ENCODE measurements around the gene CRNN. TPM values are rescaled to one million over a fixed set of nuclear protein-coding genes. Genes with fewer than 3 reads are reported as not detected.

CRNN gene
- total and polyA plus RNA-seq, 4 donors = 1.4 to 3.0 TPM; not detected in 2

DNA sequence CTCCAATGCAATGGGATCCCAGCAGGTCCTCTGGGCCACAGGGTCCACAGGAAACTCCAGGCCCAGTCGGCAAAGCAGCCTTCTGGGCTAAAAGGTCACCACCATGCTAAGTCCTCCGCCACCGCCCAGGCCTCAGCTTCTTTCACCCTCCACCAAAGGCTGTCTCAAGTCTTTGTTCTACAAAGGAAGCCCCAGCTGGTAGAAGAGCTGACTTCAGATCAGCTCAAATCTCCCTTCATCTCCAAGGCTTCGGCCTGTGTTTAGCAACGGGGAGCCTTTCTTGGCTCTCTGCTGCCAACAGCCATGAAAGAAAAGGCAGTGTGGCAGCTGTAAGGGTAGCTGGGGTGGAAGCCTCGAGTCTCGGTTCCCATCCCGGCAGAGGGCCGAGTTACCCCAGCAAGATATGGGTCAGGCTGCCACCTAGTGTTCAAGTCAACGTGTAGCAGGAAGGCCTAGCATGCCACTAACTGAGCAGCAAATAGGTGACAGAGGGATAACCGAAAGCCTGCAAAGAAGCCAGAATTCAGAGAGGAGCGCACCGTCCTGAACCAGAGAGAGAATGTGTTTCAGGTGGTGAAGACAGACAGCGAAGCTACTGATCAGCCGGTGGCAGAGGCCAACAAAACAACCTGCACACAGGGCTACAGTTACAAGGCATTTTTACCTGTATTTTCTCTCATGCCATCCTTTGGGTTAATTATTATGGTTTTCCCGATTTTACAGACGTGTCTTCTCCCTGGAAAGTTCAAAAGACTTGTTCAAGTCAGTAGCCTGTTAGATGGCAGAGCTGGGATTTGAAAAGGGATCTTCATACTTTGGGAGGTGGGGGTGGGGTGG, 26.8 kb upstream of the CRNN start:
- Histone ChIP-seq H3K4me3 (ENCODE audit: low read length in 2 of 2) (no peak overlapping the region), H3K36me3 (ENCODE audit: control insufficient read depth in 1 of 2, insufficient read depth in 2 of 2, low read length in 1 of 2) (no peaks in the 10 kb centered on the region), H3K4me1 (ENCODE audit: control insufficient read depth in 1 of 2, insufficient read depth in 2 of 2, low read length in 2 of 2) (no peaks in the 10 kb centered on the region), H3K27ac (ENCODE audit: low read depth in 1 of 2, low read length in 2 of 2) (no peak overlapping the region), H3K27me3 (ENCODE audit: control insufficient read depth in 1 of 2, insufficient read depth in 2 of 2, low read length in 1 of 2) (no peaks in the 10 kb centered on the region), H3K9me3 (ENCODE audit: control insufficient read depth, low read length) (no peaks in the 10 kb centered on the region)
- intact Hi-C loops (cut with DNase I) = loop anchor here (5.0 kb wide), 2 partner anchors 254 to 389 kb away; no protein-coding TSS in a partner anchor
- 46 to 47% methylated on average over 17 of the region's 17 CpGs for WGBS, 2 donors
- ATAC-seq (ENCODE audit: low FRiP score) = peak; percentile 87
- DNase-seq = peak; percentile 74 to 85

DNA sequence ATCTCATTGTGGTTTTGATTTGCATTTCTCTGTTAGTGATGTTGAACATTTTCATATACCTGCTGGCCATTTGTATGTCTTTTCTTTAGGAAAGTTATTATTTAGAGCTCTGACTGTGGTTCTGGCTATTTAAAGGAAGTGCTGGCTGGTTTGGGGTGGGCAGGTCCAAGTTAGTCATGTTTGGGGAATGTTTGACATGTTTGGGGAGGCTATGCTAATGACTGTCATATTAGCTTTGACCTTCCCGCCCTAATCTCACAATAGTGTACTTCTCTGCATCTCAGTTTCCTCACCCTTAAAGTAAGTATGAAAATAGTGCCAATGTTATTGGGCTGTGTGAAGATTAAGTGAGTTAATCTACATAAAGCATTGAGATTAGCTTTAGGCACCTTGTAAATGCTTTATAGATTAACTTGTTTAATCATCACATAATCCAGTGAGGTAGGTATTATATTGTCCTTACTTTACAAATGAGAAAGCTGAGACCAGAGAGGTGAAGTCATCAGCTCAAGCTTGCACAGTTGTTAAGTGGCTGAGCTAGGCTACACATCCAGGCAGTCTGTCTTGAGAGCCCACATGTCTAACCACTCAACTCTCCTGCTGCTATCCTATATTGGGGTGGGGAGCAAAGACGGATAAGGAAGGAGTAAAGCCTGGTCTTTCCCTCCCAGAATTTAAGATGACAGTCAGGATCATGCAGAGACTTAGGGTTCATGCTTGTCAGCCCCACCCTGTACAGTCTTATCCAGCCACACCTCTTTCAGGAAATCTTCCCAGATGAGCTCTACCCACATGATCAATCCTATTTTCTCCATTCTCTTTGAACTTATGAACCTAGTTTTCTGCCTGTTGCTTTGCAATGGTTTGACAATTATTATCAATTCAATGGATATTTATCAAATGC, 22.8 kb upstream of the CRNN start:
- Histone ChIP-seq H3K4me1 (ENCODE audit: control insufficient read depth in 1 of 2, insufficient read depth in 2 of 2, low read length in 2 of 2) (no peaks in the 10 kb centered on the region), H3K4me3 (ENCODE audit: low read length in 2 of 2) (no peak overlapping the region), H3K27ac (ENCODE audit: low read depth in 1 of 2, low read length in 2 of 2) (no peak overlapping the region), H3K27me3 (ENCODE audit: control insufficient read depth in 1 of 2, insufficient read depth in 2 of 2, low read length in 1 of 2) (no peaks in the 10 kb centered on the region), H3K9me3 (ENCODE audit: control insufficient read depth, low read length) (no peaks in the 10 kb centered on the region), H3K36me3 (ENCODE audit: control insufficient read depth in 1 of 2, insufficient read depth in 2 of 2, low read length in 1 of 2) (no peaks in the 10 kb centered on the region)
- WGBS, 2 donors = 68 to 74% methylated on average over 2 of the region's 2 CpGs
- no peak for ATAC-seq (ENCODE audit: low FRiP score)
- no peak for DNase-seq
- intact Hi-C loops (cut with DNase I) = no loop called here

DNA sequence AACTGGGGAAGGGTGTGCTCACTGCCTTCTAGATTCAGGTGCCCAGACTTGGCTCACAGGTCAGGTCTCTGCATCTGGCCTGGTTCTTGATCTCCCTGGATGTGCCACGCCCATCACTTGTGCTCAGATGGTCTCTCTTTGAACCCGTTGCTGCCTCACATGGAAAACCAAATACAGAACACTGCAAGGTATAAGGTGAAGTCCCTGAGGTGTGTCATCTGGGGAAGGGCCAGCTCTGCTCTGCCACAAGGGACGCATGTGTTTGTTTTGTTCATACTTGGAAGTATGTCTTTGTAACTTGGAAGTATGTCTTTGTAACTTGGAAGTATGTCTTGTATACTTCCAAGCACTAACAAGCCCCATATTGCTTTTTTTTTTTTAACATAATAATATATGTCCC, 13.4 kb upstream of the CRNN start:
- Histone ChIP-seq H3K36me3 (ENCODE audit: control insufficient read depth in 1 of 2, insufficient read depth in 2 of 2, low read length in 1 of 2) (no peaks in the 10 kb centered on the region), H3K4me1 (ENCODE audit: control insufficient read depth in 1 of 2, insufficient read depth in 2 of 2, low read length in 2 of 2) (no peaks in the 10 kb centered on the region), H3K9me3 (ENCODE audit: control insufficient read depth, low read length) (peaks cover 7% of the 10 kb centered on the region), H3K4me3 (ENCODE audit: low read length in 2 of 2) (no peak overlapping the region), H3K27me3 (ENCODE audit: control insufficient read depth in 1 of 2, insufficient read depth in 2 of 2, low read length in 1 of 2) (no peaks in the 10 kb centered on the region), H3K27ac (ENCODE audit: low read depth in 1 of 2, low read length in 2 of 2) (no peak overlapping the region)
- ATAC-seq (ENCODE audit: low FRiP score) = no peak
- intact Hi-C loops (cut with DNase I) = no loop called here
- WGBS, 2 donors = 55 to 67% methylated on average over 3 of the region's 3 CpGs
- DNase-seq = no peak

DNA sequence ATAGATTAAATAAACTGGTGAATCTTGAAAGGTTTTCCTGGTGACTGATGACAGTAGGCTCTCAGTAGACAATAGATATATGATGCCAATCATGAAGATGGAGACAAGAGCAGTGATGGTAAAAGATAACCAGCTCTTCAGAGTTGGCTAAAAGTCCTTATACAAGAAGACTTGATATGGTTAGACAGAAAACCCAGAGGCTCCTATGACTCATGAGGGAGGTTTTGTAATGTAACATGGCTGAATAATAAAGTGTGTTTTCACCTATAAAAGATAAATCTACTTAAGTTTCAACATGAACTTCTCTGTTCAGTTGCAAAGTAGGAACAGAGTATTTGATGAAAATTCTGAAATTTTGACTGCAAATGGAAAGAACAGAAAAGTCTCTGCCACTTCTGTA, 12.7 kb upstream of the CRNN start:
- DNase-seq (no peak), ATAC-seq (ENCODE audit: low FRiP score) (no peak)
- H3K9me3 ChIP-seq (ENCODE audit: control insufficient read depth, low read length) = peaks cover 7% of the 10 kb centered on the region
- H3K4me3 ChIP-seq (ENCODE audit: low read length in 2 of 2) = no peak overlapping the region
- intact Hi-C loops (cut with DNase I) = no loop called here
- no peaks in the 10 kb centered on the region for H3K27me3 ChIP-seq (ENCODE audit: control insufficient read depth in 1 of 2, insufficient read depth in 2 of 2, low read length in 1 of 2)
- no peaks in the 10 kb centered on the region for H3K36me3 ChIP-seq (ENCODE audit: control insufficient read depth in 1 of 2, insufficient read depth in 2 of 2, low read length in 1 of 2)
- no peak overlapping the region for H3K27ac ChIP-seq (ENCODE audit: low read depth in 1 of 2, low read length in 2 of 2)
- no peaks in the 10 kb centered on the region for H3K4me1 ChIP-seq (ENCODE audit: control insufficient read depth in 1 of 2, insufficient read depth in 2 of 2, low read length in 2 of 2)

DNA sequence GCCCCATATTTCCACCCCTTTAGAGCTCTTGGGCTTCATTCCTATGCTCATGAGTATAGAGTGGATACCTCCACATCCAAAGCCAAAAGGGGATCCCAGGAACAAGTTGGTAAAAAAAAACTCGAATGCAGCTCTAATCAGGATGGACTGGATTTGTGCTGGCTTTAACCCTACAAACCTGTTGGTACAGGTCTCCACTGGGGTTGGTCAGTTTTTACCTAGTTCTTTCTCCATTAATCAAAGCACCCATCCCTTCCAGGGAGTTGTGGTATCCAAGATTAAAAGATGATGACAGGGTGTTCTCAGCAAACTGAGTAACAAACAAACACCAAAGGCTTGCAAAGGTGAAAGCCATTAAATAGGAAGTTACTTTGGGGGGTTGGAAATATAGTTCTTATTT, 5.9 kb upstream of the CRNN start:
- peaks cover 4% of the 10 kb centered on the region for H3K9me3 ChIP-seq (ENCODE audit: control insufficient read depth, low read length)
- 34 to 45% methylated on average over 1 of the region's 1 CpG for WGBS, 2 donors
- H3K4me1 ChIP-seq (ENCODE audit: control insufficient read depth in 1 of 2, insufficient read depth in 2 of 2, low read length in 2 of 2) = no peaks in the 10 kb centered on the region
- intact Hi-C loops (cut with DNase I) = no loop called here
- no peak overlapping the region for H3K27ac ChIP-seq (ENCODE audit: low read depth in 1 of 2, low read length in 2 of 2)
- no peak for ATAC-seq (ENCODE audit: low FRiP score)
- no peak for DNase-seq
- H3K4me3 ChIP-seq (ENCODE audit: low read length in 2 of 2) = no peak overlapping the region
- no peaks in the 10 kb centered on the region for H3K27me3 ChIP-seq (ENCODE audit: control insufficient read depth in 1 of 2, insufficient read depth in 2 of 2, low read length in 1 of 2)
- no peaks in the 10 kb centered on the region for H3K36me3 ChIP-seq (ENCODE audit: control insufficient read depth in 1 of 2, insufficient read depth in 2 of 2, low read length in 1 of 2)

DNA sequence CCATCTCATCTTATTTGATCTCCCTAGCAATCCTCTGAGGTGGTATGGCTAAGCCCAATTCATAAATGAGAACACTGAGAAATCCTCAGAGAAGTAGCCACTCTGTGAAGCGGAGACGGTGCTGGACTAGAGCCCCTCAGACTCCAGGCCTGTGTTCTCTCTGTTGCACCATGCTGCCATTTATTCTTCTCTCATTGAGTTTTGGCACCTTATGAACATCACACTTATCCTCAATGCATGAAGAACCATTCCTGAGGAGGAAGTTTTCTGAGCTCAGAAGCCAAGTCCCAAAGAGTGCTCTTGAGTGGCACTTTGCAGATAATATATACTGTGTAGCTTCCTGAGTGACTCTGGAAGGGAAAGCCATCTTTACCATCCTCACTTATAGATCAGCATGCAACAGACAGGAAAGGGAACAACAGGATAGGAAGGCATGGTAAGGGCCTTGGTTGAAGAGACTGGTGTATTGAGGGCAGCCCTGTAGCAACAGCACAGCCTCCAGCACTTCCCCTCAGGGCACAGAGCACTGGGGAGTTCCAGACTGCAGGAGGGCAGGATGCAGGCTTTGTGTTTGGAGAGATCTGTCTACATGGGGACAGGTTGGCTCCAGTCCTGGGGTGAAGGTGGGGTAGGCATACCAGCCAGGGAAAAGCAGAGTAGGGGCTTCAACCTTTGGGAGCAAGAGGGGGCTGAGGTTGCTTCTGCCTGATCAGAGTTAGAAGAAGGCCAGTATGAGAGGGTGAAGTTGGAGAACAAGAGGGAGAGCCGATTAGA, 1.6 kb upstream of the CRNN start:
- Histone ChIP-seq H3K4me3 (ENCODE audit: low read length in 2 of 2) (no peak overlapping the region), H3K4me1 (ENCODE audit: control insufficient read depth in 1 of 2, insufficient read depth in 2 of 2, low read length in 2 of 2) (no peaks in the 10 kb centered on the region), H3K36me3 (ENCODE audit: control insufficient read depth in 1 of 2, insufficient read depth in 2 of 2, low read length in 1 of 2) (no peaks in the 10 kb centered on the region), H3K9me3 (ENCODE audit: control insufficient read depth, low read length) (no peaks in the 10 kb centered on the region), H3K27me3 (ENCODE audit: control insufficient read depth in 1 of 2, insufficient read depth in 2 of 2, low read length in 1 of 2) (no peaks in the 10 kb centered on the region), H3K27ac (ENCODE audit: low read depth in 1 of 2, low read length in 2 of 2) (no peak overlapping the region)
- DNase-seq (no peak), ATAC-seq (ENCODE audit: low FRiP score) (no peak)
- intact Hi-C loops (cut with DNase I) = no loop called here
- WGBS, 2 donors = 91 to 95% methylated on average over 3 of the region's 3 CpGs

DNA sequence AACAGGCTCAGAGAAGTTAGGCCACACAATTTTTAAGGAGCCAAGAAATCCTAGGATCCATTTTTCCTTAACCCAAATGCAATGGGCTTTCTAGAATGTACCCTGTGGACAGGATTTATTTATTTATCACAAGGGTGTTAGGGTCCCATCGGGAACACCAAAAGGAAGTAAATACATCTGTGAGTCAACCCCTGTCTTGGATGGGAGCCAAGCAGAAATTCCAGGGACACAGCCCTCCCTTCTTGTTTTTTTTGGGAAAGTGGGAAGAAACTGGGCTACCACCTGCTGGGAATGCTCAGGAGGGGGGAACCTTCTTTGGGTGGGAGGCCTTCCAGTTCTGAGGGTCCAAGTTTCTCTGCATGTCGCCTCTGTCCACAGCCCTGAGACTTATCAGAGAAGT, 1.3 kb downstream of the CRNN start:
- Histone ChIP-seq H3K4me3 (ENCODE audit: low read length in 2 of 2) (no peak overlapping the region), H3K36me3 (ENCODE audit: control insufficient read depth in 1 of 2, insufficient read depth in 2 of 2, low read length in 1 of 2) (no peaks in the 10 kb centered on the region), H3K9me3 (ENCODE audit: control insufficient read depth, low read length) (no peaks in the 10 kb centered on the region), H3K4me1 (ENCODE audit: control insufficient read depth in 1 of 2, insufficient read depth in 2 of 2, low read length in 2 of 2) (no peaks in the 10 kb centered on the region), H3K27ac (ENCODE audit: low read depth in 1 of 2, low read length in 2 of 2) (no peak overlapping the region), H3K27me3 (ENCODE audit: control insufficient read depth in 1 of 2, insufficient read depth in 2 of 2, low read length in 1 of 2) (no peaks in the 10 kb centered on the region)
- DNase-seq (no peak), ATAC-seq (ENCODE audit: low FRiP score) (no peak)
- intact Hi-C loops (cut with DNase I) = no loop called here
- WGBS, 2 donors = 66 to 68% methylated on average over 2 of the region's 2 CpGs

DNA sequence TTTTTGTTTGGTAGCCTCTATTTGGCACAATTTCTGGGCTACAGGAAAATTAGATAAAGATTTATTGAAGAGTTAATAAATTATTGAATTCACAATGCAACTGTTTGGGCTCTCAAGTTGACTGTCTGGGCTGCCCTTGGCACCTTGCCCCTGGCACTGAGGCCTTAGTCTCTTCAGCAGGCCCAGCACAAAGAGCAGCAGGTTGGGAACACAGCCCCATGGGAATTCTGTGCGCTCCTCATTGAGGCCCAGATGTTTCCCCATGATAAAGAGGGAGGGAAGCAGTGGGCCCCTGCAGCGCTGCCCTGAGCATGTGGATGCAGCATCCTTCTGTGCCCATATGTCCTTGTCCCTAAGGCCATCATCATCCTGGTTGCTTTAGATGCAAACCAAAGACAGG, 2.9 kb downstream of the CRNN start:
- H3K4me3 ChIP-seq (ENCODE audit: low read length in 2 of 2) = no peak overlapping the region
- no peaks in the 10 kb centered on the region for H3K9me3 ChIP-seq (ENCODE audit: control insufficient read depth, low read length)
- H3K4me1 ChIP-seq (ENCODE audit: control insufficient read depth in 1 of 2, insufficient read depth in 2 of 2, low read length in 2 of 2) = no peaks in the 10 kb centered on the region
- ATAC-seq (ENCODE audit: low FRiP score) = no peak
- intact Hi-C loops (cut with DNase I) = no loop called here
- H3K27ac ChIP-seq (ENCODE audit: low read depth in 1 of 2, low read length in 2 of 2) = no peak overlapping the region
- 63 to 66% methylated on average over 2 of the region's 2 CpGs for whole genome bisulfite sequencing, 2 donors
- no peak for DNase-seq
- no peaks in the 10 kb centered on the region for H3K27me3 ChIP-seq (ENCODE audit: control insufficient read depth in 1 of 2, insufficient read depth in 2 of 2, low read length in 1 of 2)
- H3K36me3 ChIP-seq (ENCODE audit: control insufficient read depth in 1 of 2, insufficient read depth in 2 of 2, low read length in 1 of 2) = no peaks in the 10 kb centered on the region

Measured in aorta (tissue), 5 donors.